ES-I3 (cell line): ENCODE data around the gene HPD.
A peak's percentile ranks its signal among the peaks of the same experiment; 100 is the strongest.
"Not testable (repeated sequence)": the region's sequence is repeated elsewhere in the genome, so short reads cannot be mapped to it uniquely, and the experiment has no call there.

Experiments
- H3K36me3 ChIP-seq: 2 replicates; pipeline ENCODE4 v1.6.1; 2013; ENCODE audit warnings: mild to moderate bottlenecking, low read length, control low read depth, moderate library complexity; ENCODE audit not compliant: insufficient read depth
- H3K4me1 ChIP-seq: 2 replicates; pipeline ENCODE4 v1.6.1; 2013; ENCODE audit warnings: mild to moderate bottlenecking, control low read depth, low read length; ENCODE audit not compliant: insufficient read depth
- H3K9ac ChIP-seq: 2 replicates; pipeline ENCODE4 v1.6.1; 2013; ENCODE audit warnings: low read depth, mild to moderate bottlenecking, low read length, moderate library complexity
- H3K9me3 ChIP-seq: 2 replicates; pipeline ENCODE4 v1.6.1; 2013; ENCODE audit warnings: mild to moderate bottlenecking, low read length, moderate library complexity; ENCODE audit not compliant: control insufficient read depth, insufficient read depth

HPD gene

DNA sequence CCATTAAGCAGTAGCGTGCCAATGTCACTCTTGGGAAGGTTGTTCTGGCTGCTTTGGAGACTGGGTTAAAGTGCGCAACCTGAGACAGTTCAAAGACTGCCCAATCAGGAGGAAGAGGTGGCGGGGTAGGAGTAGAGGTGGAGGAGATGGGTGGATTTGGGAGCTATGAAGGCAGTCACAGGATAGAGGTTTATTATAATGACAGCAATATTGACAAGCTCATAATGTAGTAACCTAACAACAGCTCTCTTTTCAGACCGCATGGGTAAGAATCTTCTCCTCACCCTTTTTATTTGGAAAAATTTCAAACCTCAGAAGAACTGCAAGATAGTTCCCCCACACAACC, 24.6 kb upstream of the HPD start:
- H3K9ac ChIP-seq: no peak overlapping the region
- no peaks in the 10 kb centered on the region for H3K36me3 ChIP-seq
- no peaks in the 10 kb centered on the region for H3K9me3 ChIP-seq
- H3K4me1 ChIP-seq: no peaks in the 10 kb centered on the region; the same call in 1 of the 2 replicates

DNA sequence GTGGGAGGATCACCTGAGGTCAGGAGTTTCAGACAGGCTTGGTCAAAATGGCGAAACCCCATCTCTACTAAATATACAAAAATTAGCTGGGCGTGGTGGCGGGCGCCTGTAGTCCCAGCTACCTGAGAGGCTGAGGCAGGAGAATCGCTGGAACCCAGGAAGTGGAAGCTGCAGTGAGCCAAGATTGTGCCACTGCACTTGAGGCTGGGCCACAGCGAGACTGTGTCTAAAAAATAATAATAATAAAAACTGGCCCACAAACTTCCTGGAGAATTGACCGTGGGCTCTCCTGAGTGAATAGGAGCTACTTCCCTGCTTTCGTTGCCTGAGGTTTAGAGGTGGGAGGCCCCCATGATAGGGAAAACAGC, 17.4 kb upstream of the HPD start:
- H3K36me3 ChIP-seq, H3K4me1 ChIP-seq, H3K9me3 ChIP-seq, H3K9ac ChIP-seq: not testable (repeated sequence)

DNA sequence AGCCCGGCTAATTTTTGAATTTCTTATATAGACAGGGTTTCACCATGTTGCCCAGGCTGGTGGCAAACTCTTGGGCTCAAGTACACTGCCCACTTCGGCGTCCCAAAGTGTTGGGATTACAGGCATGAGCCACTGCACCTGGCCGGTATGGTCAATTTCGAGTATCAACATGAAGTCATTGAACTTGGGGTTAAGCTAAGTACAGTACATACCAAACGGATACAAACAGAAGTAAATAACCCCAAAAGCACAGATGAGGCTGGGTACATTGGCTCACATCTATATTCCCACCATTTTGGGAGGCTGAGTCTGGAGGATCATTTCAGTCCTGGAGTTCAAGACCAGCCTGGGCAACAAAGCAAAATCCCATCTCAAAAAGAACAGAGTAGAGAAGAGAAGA, 16.9 kb upstream of the HPD start:
- no peaks in the 10 kb centered on the region for H3K36me3 ChIP-seq
- no peaks in the 10 kb centered on the region for H3K4me1 ChIP-seq
- H3K9ac ChIP-seq: no peak overlapping the region
- H3K9me3 ChIP-seq: no peaks in the 10 kb centered on the region

DNA sequence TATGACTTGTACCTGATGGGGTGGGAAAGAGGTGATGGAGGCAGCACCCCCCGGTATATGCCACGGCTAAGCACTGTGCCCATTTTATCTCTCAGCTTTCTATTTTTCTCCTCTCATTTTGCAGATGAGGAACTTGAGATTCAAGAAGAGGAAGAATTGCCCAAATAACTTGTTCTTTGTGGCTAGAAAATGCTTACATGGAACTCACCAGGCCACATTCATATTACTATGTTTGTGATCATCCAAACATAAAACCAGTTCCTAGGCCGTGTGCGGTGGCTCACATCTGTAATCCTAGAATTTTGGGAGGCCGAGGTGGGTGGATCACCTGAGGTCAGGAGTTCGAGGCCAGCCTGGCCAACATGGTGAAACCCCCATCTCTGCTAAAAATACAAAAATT, 15.4 kb upstream of the HPD start:
- Histone ChIP-seq H3K36me3 (no peaks in the 10 kb centered on the region), H3K9ac (no peak overlapping the region), H3K4me1 (no peaks in the 10 kb centered on the region), H3K9me3 (no peaks in the 10 kb centered on the region)

DNA sequence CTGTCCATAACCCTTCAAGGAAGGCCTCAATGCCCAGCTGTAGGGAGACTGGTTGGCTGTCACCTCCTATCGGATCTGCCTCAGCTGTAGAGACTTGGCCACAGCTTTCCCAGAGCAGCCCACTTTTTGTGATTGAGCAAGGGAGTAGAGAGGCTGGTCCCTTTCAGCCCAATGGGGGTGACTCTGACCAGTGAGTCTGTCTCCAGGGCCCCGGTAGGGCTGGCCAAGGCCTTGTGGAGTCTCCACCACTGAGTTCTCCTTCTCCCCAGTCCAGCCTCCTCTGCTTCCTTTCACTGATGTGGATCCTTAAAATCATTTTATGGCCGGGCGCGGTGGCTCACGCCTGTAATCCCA, 14.5 kb upstream of the HPD start:
- H3K4me1 ChIP-seq: no peaks in the 10 kb centered on the region
- no peak overlapping the region for H3K9ac ChIP-seq
- H3K9me3 ChIP-seq: no peaks in the 10 kb centered on the region
- H3K36me3 ChIP-seq: no peaks in the 10 kb centered on the region

DNA sequence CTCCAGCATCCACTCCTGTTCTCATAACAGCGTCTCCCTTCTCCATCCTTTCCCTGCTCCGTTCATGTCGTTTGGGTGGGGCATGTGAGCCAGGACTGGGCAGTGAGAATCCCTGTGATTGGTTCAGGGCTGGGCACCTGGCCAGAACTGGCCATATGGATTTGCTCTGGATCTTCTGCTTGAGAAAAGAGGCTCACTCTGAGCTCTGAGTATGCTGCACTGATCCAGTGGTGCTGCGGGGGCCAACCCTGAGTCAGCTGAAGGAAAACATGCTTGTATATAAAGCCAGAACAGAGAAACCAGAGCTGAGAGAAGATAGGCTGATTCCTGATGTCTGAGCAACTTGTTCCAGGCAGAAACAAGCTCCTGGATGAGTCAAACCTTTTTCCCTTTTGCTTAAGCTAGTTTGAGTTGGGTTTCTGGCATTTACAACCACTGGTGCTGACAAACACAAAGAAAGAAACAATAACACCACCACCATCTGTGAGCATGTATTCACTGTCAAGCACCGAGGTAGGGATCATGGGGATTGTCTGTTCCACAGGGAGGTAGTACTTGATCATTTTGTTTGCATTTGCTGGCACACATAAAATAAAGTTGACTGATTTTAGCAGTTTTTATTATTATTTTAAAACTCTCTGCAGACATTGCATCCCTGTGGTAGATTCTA, 14.0 kb upstream of the HPD start:
- H3K4me1 ChIP-seq: no peaks in the 10 kb centered on the region
- no peak overlapping the region for H3K9ac ChIP-seq
- no peaks in the 10 kb centered on the region for H3K9me3 ChIP-seq
- H3K36me3 ChIP-seq: no peaks in the 10 kb centered on the region

DNA sequence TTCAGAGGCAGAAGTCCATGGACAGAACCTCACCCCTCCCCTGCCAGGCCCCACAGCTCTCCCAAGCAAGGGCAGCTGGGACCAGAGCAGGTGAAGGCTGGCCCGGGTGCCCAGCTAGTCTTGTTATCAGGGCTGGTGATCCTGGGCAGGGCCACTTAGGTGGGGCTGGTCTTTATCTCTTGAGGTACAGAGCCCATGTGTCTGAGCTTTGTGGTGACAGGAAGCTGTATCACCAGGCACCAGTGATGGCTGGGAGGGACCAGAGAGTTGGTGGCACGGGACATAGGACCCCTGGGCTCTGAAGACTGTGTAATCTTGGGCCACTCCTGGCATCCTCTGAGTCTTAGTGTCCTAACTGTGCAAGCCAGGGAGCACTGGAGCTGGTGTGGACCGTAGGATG, 12.8 kb upstream of the HPD start:
- Histone ChIP-seq H3K36me3 (no peaks in the 10 kb centered on the region), H3K4me1 (no peaks in the 10 kb centered on the region), H3K9me3 (no peaks in the 10 kb centered on the region), H3K9ac (no peak overlapping the region)

DNA sequence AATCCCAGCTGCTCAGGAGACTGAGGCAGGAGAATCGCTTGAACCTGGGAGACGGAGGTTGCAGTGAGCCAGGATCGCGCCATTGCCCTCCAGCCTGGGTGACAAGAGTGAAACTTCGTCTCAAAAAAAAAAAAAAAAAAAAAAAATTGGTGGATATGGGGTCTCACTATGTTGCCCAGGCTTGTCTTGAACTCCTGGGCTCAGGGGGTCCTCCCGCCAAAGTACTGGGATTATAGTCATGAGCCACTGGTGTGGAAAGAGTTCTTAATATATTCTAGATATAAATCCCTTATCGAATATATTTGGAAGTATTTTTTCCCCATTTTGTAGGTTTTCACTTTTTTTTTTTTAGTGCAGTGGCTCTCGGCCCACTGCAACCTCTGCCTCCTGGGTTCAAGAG, 10.6 kb upstream of the HPD start:
- H3K9ac ChIP-seq, H3K36me3 ChIP-seq, H3K9me3 ChIP-seq, H3K4me1 ChIP-seq: not testable (repeated sequence)

DNA sequence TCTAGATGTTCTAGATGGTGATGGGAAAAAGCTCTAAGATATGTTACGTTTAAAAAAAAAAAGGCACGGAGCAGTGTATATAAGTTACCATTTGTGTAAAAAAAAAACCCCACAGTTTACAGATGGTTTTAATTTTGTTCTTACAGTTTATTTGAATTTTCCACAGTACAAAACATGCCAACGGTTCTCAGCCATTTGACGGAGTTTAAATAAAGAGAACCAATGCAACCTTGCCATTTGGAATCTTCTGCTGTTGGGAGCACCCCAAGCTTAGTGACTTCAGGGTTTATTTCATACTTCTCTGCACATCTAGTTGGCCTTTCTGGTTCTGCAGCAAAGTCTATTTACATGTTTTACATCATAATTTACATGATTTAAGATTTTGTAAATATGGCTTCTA, 7.7 kb upstream of the HPD start:
- Histone ChIP-seq H3K9me3 (no peaks in the 10 kb centered on the region), H3K9ac (no peak overlapping the region), H3K36me3 (no peaks in the 10 kb centered on the region), H3K4me1 (peaks cover 7% of the 10 kb centered on the region; the same call in 1 of the 2 replicates)

DNA sequence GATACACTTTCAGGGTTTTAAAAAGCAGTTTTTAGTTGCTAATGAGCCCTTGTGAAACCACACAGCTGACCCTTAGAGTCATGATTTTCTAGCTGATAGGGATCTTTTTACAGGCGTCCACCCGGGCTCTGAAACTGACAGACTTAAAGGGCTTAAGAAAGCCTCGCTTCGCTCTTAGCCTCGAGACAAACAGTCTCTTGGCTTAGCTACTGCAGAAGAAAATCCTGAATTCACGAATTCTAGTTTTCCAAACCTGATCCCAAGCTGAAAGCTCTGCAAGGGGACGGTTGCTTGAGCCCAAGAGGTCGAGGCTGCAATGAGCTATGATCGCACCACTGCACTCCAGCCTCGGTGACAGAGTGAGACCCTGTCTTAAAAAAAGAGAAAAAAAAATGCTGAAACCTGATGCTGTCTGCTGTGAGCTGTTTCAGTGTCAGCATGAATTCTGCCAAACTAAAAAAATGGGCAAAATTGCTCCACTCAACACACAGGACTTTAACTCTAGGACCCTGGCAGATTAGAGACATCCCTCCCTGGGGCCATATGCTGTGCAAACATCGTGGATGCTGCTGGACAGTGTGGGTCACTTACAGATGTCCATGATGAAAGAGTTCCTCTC, 3.1 kb upstream of the HPD start:
- Histone ChIP-seq H3K4me1 (peaks cover 38% of the 10 kb centered on the region), H3K36me3 (no peaks in the 10 kb centered on the region), H3K9ac (no peak overlapping the region), H3K9me3 (no peaks in the 10 kb centered on the region)

DNA sequence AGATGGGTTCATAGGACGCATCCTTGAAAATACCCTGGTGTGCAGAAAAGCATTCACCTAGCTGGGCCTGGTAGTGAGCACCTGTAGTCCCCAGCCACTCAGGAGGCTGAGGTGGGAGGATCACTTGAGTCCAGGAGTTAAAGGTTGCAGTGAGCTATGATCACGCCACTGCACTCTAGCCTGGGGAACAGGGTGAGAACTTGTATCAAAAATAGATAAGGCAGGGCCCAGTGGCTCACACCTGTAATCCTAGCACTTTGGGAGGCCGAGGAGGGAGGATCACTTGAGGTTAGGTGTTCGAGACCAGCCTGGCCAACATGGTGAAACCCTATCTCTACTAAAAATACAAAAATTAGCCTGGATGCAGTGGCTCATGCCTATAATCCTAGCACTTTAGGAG, 2.0 kb upstream of the HPD start:
- not testable (repeated sequence) for H3K36me3 ChIP-seq, H3K9ac ChIP-seq, H3K9me3 ChIP-seq
- peaks cover 38% of the 10 kb centered on the region for H3K4me1 ChIP-seq

DNA sequence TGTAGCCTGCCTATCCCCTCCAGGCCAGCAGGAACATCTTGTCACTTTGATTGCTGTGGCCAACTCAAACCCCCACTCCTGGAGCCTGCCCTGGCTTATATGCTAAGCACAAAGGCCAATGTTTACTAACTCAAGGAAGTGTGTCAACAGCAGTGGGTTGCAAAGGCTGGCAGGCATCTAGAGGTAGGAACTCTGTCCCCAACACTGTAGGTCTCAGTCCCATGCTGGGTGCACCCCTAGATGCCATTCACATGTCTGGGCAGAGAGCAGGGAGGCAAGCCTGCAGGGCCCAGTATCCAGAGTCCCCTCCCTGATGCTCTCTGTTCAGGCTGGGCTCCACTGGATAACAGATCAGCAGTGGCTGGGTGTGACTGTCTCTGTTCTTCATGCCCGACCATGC, 1.6 kb upstream of the HPD start:
- Histone ChIP-seq H3K9me3 (no peaks in the 10 kb centered on the region), H3K36me3 (no peaks in the 10 kb centered on the region), H3K9ac (no peak overlapping the region), H3K4me1 (peaks cover 38% of the 10 kb centered on the region)

DNA sequence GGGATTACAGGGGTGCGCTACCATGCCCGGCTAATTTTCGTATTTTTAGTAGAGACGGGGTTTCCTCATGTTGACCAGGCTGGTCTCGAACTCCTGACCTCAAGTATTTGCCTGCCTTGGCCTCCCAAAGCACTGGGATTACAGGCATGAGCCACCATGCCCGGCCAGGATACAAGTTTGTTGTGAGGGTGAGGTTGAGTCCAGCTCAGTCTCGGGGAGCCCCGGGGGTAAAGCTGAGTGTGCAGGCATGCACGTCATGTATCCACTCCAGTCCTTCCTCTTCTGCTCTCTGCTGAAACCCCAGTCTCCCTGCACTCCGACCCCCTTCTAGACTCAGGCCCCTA, 369 bp downstream of the HPD start:
- Histone ChIP-seq H3K4me1 (peaks cover 38% of the 10 kb centered on the region), H3K9me3 (no peaks in the 10 kb centered on the region), H3K9ac (peak overlapping the region; percentile 5; the same call in 1 of the 2 replicates), H3K36me3 (no peaks in the 10 kb centered on the region)

DNA sequence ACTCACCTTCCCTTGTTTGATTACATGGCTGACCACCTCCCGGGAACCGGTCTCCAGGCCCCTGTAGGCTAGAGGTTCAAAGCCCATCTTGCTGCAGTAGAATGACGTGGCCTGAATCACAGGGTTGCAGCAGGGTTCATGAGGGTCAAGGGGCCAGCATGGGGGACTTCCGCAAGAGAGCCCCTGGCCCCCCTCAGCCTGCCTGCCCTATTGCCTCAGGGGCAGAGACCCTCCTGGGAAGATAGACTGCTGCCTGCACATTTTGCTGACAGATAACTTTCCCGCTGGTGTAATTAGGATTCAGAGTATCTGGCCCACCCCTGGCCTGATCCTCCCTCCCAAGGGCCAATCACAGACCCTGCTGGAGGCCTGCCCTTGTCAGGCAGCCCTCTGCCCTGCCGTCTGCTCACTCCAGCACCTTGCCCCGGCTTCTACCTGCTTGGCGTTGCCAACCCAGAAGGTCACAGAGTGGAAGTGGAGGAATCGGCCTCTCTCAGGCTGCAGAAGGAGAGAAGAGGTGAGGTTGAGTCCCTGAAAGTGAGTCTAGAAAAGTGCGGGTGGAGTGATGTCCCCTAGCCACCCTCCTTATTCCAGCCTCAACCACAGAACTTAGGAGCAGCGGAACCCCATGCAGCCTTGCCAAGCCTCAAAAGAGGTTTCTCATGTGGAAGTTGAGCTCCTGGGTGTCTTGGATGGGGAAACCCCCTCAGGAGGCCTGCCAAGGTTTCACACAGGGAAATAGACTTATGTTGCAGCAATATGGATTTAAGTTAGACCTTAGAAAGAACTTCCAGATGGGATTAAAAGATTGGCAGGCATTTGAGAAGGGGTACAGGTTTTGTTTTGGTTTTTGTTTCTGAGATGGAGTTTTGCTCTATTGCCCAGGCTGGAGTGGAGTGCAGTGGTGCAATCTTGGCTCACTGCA, 1.1 kb downstream of the HPD start:
- H3K9me3 ChIP-seq: no peaks in the 10 kb centered on the region
- H3K9ac ChIP-seq: no peak overlapping the region
- H3K36me3 ChIP-seq: no peaks in the 10 kb centered on the region
- H3K4me1 ChIP-seq: peaks cover 38% of the 10 kb centered on the region

DNA sequence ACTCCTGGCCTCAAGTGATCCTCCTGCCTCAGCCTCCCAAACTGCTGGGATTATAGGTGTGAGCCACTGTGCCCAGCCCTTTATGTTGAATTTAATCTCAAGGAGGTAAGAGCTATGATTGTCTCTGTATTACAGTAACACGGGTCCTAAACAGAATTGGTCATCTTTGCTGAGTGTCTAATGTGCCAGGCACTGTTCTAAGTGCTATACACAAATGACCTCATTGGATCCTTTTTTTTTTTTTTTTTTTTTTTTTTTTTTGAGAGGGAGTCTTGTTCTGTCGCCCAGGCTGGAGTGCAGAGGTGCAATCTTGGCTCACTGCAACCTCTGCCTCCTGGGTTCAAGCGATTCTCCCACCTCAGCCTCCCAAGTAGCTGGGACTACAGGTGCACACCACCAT, 6.3 kb downstream of the HPD start:
- not testable (repeated sequence) for H3K9me3 ChIP-seq, H3K4me1 ChIP-seq, H3K9ac ChIP-seq, H3K36me3 ChIP-seq
